Panc1 (cell line): Measurements from ENCODE around the gene LRP5.

Experiments
- CTCF ChIP-seq: fragments of 450-650 bp; IDR thresholded peaks from 2 replicates; pipeline ENCODE4 v1.5.1; 2017; ENCODE audit warnings: mild to moderate bottlenecking
- POLR2AphosphoS5 ChIP-seq: IDR thresholded peaks from 2 replicates; pipeline ENCODE4 v1.6.1; 2012; ENCODE audit warnings: mild to moderate bottlenecking, low read depth, low read length, moderate library complexity
- REST ChIP-seq, 2 experiments: IDR thresholded peaks; 2 replicates each; pipeline ENCODE4 v1.6.1; 2011 to 2012; ENCODE audit warnings: low read depth in 2 of 2, control low read depth in 1 of 2, low read length in 1 of 2, mild to moderate bottlenecking in 1 of 2, moderate library complexity in 1 of 2; ENCODE audit not compliant: insufficient read depth in 1 of 2
- SIN3A ChIP-seq: IDR thresholded peaks from 2 replicates; pipeline ENCODE4 v1.6.1; 2012; ENCODE audit warnings: low read depth, mild to moderate bottlenecking, low read length, moderate library complexity, borderline replicate concordance; ENCODE audit not compliant: insufficient read depth
- TCF7L2 ChIP-seq: IDR thresholded peaks from 2 replicates; pipeline ENCODE4 v1.6.1; 2011; ENCODE audit warnings: mild to moderate bottlenecking, low read depth, low read length, inconsistent platforms

- TF ChIP-seq SIN3A (no peak), CTCF (no peak), REST (IDR thresholded peaks at IDR 0.05; ENCODE audit: insufficient read depth in 1 of 2, low read depth in 2 of 2, low read length in 1 of 2) (no peak), POLR2AphosphoS5 (no peak), TCF7L2 (no peak)
Measured at GRCh38 chr11:68495872-68496271, 183.5 kb downstream of the LRP5 start.
